ENCODE data around the gene FKBP9.
"Not testable (repeated sequence)": the region's sequence is repeated elsewhere in the genome, so short reads cannot be mapped to it uniquely, and the experiment has no call there.

The FKBP9 gene

GRCh38 chr7:32957326-32958045 lies at the start of gene FKBP9:
FKBP9 (plus strand) TSS chr7:32957440; CDS start chr7:32957574, 134 bp downstream.
- peak; percentile 41 to 69 for DNase-seq

DNA sequence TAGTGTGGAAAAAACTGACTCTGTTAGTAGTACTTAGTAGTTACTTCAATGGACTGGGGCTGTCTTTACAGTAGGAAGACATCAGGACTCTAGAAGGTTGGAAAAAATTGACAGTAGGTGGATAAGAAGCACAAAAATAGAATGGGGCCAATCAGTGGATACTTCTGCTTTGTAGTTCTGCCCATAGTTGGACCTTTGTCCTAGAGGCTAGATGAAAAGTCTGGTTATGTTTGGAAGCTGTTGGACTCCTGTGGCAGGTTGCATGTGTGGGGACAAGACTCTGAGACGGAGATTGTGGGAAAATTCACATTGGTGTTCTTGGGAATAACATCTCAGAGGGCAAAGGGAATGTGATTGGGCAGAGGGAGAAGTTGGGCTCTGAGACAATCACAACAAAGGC lies 47.0 kb upstream of the FKBP9 start:
- DNase-seq = no peak

DNA sequence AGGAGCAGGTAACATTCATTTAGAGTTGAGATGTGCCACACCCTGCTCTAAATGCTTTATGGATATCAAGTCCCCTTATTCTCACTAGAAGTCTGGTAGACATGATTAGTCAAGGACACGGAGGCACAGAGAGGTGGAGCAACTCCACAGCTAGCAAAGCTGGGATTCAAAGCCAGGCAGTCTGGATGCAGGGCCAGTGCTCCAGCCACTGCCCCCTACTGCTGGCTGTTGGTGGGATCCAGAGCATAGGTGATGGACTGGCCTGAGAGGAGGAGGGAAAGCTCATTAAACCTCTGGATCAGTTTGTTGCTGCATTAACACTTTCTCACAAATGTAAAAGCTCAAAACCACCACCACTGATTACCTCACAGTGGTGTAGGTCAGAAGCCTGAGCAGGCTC lies 43.1 kb upstream of the FKBP9 start:
- DNase-seq = no peak

- no peak for DNase-seq
Observed at GRCh38 chr7:32915041-32915536, 42.2 kb upstream of the FKBP9 start.

DNA sequence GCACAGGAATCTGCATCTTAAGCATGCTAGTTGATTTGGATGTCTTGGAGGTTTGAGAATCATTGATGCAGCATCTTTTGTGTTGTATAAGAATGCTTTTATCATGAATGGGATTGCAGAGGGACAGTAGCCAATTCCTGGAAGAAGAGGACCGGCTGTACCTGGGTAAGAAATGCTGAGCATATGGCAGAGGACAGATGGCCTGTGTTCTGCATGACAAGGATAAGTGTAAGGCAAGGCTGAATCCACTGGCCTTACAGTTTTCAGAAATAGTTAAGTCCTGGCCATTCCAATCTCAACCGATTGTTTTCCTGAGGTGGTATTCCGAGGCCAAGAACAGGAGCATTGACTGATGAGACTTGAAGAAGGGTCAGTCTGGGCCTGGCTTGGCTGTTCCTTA lies 41.2 kb upstream of the FKBP9 start:
- no peak for DNase-seq

DNA sequence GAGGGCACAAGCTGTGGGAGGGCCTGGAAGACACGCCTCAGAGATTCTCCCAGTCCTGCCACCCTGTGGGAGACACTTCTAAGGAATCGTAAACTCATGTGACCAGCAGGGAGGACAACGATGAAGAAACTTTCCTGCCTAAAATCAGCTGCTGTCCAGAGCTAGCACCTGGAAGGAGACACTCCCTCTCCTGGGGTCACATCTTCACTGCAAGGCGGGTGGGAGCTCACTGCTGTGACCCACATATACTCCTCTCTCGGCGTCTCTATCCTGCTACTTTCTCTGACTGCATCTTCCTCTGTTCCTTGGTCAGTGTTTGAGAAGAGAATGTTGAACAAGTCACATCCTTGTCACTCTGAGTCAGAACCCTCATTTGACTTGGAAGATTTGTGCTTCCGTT lies 40.2 kb upstream of the FKBP9 start:
- not testable (repeated sequence) for DNase-seq

GRCh38 chr7:32921896-32922295 lies 35.3 kb upstream of the FKBP9 start:
- no peak for DNase-seq

DNA sequence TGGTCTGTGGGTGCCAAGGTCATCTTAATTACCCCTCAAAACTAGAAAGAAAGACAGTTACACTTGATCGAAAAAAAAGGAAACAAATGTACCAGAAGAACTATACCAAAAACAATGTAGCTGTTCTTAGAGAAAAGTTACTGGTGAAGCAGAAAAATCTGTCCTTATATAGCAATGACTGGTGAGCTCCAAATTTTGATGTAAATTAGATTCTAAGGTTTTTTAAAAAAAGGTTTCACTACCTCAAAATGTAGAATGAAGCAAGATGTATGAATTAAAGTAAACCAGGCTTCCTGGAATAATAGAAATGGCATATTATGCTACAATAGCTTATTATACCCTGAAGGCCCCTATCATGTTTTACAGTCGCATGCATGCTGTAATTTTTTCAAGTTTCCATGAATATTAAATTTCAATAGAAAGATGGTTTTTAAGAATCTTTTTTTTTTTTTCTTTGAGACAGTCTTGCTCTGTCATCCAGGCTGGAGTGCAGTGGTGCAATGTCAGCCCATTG lies 28.4 kb upstream of the FKBP9 start:
- no peak for DNase-seq

- no peak for DNase-seq
Observed at GRCh38 chr7:32929430-32930143, 27.7 kb upstream of the FKBP9 start.

DNA sequence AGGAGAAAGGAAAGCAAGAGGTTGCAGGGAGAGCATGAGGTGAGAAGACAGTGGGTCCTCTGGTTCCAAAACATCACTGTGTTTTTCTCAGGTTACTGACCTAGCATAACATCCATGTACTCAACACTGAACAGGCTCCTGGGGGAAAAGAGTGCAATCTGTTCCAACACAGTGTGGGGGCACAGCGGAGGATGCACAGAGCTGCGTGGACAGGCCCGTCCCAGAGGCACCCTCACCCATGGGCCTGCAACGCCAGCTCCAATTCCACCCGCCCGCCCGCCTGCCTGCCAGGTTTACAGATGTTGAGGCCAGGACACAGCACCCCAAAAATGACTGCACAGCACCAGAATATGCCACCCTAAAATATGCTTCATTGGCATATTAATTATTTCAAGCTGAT lies 26.9 kb upstream of the FKBP9 start:
- DNase-seq = no peak

GRCh38 chr7:32935558-32935957 lies 21.7 kb upstream of the FKBP9 start:
- no peak for DNase-seq

DNA sequence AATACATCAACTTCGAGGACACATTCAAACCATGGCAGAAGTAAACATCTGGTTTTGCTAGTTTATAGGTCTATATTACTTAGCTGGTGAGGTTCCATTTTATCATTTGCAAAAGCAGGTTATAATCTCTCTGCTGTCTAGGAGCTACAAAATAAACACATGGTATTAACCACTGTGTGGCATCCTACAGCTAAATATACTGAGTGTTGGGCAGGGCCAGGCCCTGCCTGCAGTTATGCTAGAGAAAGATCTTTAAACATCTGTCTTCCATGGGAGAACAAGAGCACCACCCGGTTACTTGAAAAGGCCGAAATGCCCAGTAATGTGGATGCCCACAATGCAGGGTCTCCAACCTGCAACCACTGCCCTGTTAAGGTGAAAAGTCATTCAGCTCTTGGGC lies 20.6 kb upstream of the FKBP9 start:
- no peak for DNase-seq

DNA sequence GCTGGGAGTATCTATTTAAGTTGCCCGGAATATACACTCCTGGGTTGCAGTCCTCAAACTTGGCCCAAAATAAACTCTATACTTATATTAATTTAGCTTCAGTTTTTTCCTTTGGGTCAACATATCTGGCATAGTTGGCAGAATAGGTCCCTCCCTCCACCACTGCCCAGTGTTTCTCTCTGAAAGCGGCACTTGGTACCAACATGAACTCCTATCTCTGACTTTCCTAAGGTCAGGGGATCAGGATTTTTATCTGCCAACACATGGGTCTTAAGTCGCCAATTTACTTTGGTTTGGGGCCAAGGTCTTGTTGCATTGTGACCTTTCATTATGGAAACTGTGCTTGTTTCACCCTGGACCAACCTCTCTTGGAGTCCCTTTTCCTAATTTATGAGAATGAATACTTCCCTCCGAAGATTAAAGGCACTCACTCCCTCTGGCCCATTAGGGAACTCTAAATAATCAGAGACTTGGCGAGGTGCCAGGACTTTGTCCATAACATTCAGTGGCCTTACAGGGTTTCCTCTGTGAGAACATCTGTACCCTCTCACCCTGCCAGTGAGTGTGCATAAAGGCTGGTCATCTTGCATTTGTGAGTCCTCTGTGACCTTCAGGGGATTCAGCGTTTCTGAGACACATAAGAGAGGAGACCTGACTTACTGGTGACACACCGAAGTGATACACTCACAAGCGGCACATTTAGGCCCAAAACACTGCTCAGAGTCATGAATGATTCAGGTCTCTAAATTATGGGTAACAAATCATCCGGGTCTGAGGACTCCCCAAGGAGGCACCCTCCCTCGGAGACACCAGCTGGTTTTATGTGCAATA lies 19.7 kb upstream of the FKBP9 start:
- DNase-seq = no peak

DNA sequence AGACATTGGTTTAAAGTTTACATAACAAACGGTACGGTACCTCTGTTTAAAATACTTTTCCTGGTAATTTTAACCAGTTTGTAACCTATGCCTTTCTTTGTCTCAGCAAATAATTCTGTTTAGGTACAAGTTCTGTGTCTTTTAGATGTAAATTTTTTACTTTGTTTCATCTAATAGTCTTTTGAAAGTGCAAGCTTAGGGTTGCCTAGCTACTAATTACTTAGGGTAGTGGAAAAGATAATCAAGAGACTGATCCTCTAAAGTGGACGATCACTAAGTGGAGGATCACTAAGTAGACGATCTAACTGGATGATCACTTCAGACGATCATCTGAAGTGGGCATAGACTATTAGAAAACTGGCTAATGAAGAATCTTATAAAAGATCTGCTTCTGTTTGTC lies 16.1 kb upstream of the FKBP9 start:
- no peak for DNase-seq

DNA sequence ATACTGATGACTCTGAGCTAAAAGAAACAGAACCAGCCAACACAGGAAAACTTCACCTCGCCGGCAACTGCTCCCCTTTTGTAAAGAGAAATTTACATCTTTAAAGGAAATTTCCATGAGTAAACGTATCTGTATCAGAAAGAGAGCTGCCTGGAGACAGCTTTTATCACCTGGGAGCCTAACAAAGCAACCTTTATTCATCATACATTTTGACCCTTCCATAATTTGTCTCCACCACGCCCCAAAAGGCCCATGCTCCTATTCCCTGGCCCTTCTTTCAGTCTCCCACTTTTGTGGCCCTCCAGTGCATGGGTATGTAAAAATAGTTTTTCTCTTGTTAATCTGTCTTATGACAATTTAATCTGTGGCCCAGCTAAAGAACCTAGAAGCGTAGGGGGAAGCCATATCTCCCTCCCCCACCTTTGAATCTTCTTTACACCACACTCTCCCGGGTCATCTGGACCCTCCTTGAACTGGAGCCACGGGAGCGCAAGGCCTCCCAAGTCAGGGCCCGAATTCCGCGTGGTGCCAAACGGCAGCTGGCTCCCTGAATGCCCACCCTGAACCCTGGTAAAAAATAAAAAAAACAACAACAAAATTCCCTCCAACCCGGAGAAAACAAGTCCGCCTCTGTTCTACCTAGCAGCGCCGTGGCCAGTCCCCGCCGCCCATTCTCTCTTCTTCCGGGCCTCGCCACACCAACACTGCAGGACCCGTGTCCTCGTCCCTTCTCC lies 15.4 kb upstream of the FKBP9 start:
- no peak for DNase-seq

DNA sequence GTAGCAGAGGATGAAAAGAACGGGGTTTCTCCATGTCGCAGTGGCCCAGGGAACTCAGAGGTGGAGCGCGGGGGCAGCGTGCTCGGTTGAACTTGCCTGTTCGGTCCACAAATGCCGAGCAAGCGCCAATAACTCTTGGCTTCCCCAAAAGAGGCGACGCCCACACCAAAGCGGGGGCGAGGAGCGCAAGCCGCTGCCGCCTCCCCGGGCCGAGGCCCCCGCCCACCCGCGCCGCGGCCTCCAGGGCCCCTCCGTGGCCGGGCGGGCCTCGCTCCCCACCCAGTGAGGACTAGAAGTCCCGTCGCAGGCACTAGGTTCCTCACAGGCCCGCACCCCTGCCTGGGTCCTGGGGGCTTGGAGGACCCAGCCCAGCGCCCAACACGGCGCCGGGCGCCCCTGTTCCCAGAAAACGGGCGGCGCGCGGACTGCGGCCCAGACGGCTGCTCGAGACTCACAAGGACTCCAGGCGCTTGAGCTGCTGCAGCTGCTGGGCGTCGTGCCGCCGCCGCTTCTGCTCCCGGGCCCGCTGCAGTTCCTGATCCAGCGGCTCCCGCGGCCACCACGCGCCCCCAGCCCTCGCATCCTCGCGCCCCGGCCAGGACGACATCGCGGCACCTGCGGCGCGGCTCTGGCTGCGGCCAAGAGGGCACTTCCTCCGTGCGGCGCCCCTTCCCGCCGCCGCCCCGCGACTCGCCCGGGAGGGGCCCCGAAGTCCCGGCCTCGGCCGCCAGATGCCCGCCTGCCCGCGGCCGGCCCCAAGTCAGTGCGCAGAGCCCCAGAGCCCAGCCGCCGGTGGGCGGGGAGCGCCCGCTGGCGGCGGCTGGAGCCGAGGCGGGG lies 14.6 kb upstream of the FKBP9 start:
- DNase-seq = peak; percentile 69 to 74

GRCh38 chr7:32943252-32944030 lies 13.8 kb upstream of the FKBP9 start:
- no peak for DNase-seq

GRCh38 chr7:32947420-32947983 lies 9.7 kb upstream of the FKBP9 start:
- DNase-seq = no peak

- no peak for DNase-seq
Observed at GRCh38 chr7:32948202-32948601, 9.0 kb upstream of the FKBP9 start.

- DNase-seq = no peak
Observed at GRCh38 chr7:32952876-32953275, 4.4 kb upstream of the FKBP9 start.

Data from NCI-H1930 (cell line).